Measurements from ENCODE around the gene CREB3L2. TPM values are rescaled to one million over a fixed set of nuclear protein-coding genes. Genes with fewer than 3 reads are reported as not detected.
"Not testable (repeated sequence)": the region's sequence is repeated elsewhere in the genome, so short reads cannot be mapped to it uniquely, and the experiment has no call there.

CREB3L2 gene
- total and polyA plus RNA-seq, 12 donors: 11.4 to 169 (median 63.1) TPM

DNA sequence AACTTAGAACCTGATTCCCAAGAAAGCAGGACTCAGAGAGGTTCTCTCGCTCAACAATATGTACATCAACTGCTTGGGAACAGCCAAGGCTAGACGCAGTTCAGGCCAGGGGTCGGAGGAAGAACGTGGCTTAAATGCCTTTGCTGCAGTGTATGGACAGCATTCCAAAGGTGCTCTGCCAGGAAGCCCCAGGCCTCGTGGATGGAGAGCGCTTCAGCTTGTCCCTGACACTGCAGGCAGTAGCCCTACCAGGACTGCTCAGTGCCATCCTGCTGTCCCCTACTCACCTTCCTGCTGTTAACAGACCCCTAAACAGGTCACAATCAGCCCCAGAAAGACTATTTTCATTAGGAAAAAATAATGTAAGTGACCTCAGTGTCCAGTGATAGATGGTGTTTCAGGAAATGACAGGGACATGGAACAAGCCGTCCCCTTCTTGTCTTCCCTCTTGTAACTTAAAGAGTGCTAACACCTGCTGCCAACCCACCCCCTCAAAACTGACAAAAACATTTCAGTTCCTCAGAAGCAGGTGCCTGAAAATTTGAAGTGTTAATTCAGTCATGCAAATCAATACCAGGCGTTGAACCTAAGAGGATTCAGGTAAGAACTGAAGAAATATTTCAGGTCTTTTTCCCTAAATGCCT is 16.5 kb downstream of the CREB3L2 start:
- Histone ChIP-seq H3K36me3 (replicated peaks in 1 of 2) (no peaks in the 10 kb centered on the region), H3K27me3 (no peaks in the 10 kb centered on the region), H3K27ac (peak overlapping the region in 4 of 5 donors; percentile 64 to 91 (median 84)), H3K4me1 (replicated peaks in 1 of 2) (peaks cover 58 to 89% of the 10 kb centered on the region in 2 donors), H3K9me3 (replicated peaks in 1 of 3) (no peaks in the 10 kb centered on the region), H3K4me3 (no peak overlapping the region)
- intact Hi-C loops (cut with DNase I): no loop called here
- 48 to 62% (median 61%) methylated on average over 8 of the region's 8 CpGs for WGBS, 4 donors
- DNase-seq: no peak
- TF ChIP-seq, protein P1, sequence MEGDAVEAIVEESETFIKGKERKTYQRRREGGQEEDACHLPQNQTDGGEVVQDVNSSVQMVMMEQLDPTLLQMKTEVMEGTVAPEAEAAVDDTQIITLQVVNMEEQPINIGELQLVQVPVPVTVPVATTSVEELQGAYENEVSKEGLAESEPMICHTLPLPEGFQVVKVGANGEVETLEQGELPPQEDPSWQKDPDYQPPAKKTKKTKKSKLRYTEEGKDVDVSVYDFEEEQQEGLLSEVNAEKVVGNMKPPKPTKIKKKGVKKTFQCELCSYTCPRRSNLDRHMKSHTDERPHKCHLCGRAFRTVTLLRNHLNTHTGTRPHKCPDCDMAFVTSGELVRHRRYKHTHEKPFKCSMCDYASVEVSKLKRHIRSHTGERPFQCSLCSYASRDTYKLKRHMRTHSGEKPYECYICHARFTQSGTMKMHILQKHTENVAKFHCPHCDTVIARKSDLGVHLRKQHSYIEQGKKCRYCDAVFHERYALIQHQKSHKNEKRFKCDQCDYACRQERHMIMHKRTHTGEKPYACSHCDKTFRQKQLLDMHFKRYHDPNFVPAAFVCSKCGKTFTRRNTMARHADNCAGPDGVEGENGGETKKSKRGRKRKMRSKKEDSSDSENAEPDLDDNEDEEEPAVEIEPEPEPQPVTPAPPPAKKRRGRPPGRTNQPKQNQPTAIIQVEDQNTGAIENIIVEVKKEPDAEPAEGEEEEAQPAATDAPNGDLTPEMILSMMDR (IDR thresholded peaks at IDR 0.05): no peak
- no peak for TF ChIP-seq POLR2A (IDR thresholded peaks at IDR 0.05)

DNA sequence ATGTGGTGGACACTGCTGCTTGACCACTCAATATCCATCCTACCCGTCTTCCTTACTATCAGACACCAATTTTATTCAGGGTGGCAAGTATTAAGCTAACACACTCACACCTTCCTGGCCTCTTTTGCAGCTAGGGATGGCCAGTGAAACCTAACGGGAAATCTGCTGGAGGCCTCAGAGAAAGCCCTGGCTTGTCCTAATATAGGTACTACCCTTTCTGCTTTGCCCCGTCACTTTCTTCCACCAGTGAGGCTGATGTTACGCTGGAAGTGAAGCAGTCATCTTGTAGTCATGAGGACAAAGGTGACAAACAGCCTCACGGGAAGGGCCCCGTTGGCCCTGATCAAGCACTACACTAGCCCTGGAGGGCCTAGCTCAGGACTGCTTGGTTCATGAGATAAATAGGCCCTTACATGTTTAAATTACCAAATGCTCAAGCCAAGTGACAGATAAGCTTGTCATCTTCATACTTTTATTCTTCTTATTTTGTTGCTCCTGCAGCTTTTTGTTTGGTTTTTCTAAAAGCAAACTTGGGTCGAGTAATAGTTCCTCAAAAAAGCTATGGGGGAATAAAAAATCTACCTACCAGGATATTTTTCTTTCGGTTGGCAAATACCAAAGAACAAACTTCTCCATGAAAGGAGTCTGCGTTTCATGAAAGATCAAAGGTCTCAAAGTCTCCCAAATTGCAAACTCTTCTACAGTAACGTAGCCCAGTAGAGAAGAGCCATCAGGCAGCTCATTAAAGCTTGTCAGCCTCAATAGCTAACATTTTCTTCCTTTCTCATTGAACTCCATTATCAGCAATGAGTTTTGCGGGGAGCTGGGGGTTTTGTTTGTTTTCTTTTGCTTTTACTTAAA is 17.5 kb downstream of the CREB3L2 start:
- WGBS, 4 donors: 84 to 90% (median 88%) methylated on average over 11 of the region's 11 CpGs
- H3K4me1 ChIP-seq (replicated peaks in 1 of 2): peaks cover 50 to 89% of the 10 kb centered on the region in 2 donors
- TF ChIP-seq, protein P1 (IDR thresholded peaks at IDR 0.05): no peak
- no peak for TF ChIP-seq POLR2A (IDR thresholded peaks at IDR 0.05)

DNA sequence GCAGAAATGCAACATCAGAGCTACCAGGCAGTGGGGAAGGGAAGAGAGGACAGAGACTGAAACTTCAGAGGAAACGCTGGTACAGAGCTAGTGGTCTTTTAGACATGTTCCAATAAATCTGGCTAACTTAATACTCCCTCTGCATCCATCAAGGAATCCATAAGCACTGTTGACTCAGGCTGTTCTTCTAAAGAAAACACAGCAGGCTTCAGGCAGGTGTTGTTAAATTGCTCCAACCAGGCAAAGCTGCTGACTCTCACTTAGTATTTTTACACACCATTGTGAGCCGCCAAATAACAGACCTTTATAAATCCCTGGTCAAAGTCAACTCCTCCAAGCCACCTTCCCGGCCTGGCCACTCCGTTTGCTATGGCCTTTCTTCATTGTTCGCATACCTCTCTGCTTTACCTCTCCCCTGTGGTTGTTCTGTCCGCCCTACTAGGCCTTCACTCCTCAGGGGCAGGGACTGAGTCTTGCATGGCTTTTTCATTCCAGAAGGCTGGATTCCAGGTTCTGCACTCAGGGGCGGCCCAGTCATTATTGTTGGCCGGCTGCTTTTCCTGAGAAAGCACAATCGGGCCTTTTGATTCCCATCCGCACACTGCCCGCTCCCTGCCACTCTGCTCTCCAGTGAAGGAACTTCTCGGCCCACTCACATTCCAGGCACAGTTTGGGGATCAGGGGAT is 18.4 kb downstream of the CREB3L2 start:
- no peaks in the 10 kb centered on the region for H3K27me3 ChIP-seq
- H3K9me3 ChIP-seq (replicated peaks in 1 of 3): no peaks in the 10 kb centered on the region
- peaks cover 48 to 88% of the 10 kb centered on the region in 2 donors for H3K4me1 ChIP-seq (replicated peaks in 1 of 2)
- TF ChIP-seq, protein P1 (IDR thresholded peaks at IDR 0.05): no peak
- no peak for TF ChIP-seq POLR2A (IDR thresholded peaks at IDR 0.05)
- intact Hi-C loops (cut with DNase I): no loop called here
- no peak overlapping the region for H3K4me3 ChIP-seq
- 78 to 83% (median 82%) methylated on average over 11 to 12 of the region's 12 CpGs for WGBS, 4 donors
- DNase-seq: no peak
- H3K36me3 ChIP-seq (replicated peaks in 1 of 2): no peaks in the 10 kb centered on the region
- peak overlapping the region in 2 of 5 donors; percentile 67 to 91 for H3K27ac ChIP-seq

More for the DNA sequence above, 17.5 kb downstream of the CREB3L2 start:
- Histone ChIP-seq H3K27ac (peak overlapping the region in 2 of 5 donors; percentile 91), H3K4me3 (no peak overlapping the region), H3K9me3 (replicated peaks in 1 of 3) (no peaks in the 10 kb centered on the region), H3K36me3 (replicated peaks in 1 of 2) (no peaks in the 10 kb centered on the region), H3K27me3 (no peaks in the 10 kb centered on the region)
- intact Hi-C loops (cut with DNase I): no loop called here
- DNase-seq: no peak

DNA sequence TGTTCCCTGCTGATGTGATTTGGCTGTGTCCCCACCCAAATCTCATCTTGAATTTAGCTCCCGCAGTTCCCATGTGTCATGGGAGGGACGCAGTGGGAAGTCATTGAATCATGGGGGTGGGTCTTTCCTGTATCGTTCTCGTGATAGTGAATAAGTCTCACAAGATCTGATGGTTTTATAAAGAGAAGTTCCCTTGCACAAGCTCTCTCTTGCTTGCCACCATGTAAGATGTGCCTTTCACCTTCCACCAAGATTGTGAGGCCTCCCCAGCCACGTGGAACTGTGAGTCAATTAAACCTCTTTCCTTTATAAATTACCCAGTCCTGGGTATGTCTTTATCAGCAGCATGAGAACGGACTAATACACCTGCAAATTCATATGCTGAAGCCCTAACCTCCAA is 19.5 kb downstream of the CREB3L2 start:
- H3K4me3 ChIP-seq; H3K36me3 ChIP-seq (replicated peaks in 1 of 2); DNase-seq; H3K9me3 ChIP-seq (replicated peaks in 1 of 3); intact Hi-C loops (cut with DNase I); H3K27me3 ChIP-seq: not testable (repeated sequence)
- 93 to 97% (median 95%) methylated on average over 6 of the region's 6 CpGs for WGBS, 4 donors
- Histone ChIP-seq H3K27ac (peak overlapping the region in 2 of 5 donors; percentile 51 to 90), H3K4me1 (replicated peaks in 1 of 2) (peaks cover 50 to 88% of the 10 kb centered on the region in 2 donors)

All from adrenal gland (tissue), 12 donors.